Fibroblast of lung (primary cell): Measurements from ENCODE around the gene FHIT.

ENCODE experiments used
- CTCF ChIP-seq, 2 donors: IDR thresholded peaks in 1 of 2; conservative IDR thresholded peaks in 1 of 2; 1 replicate in 1 of 2; 2 replicates in 1 of 2; pipeline ENCODE4 v1.5.1; 2011 to 2012; ENCODE audit warnings: low read length in 2 of 2, control low read depth in 1 of 2, inconsistent platforms in 1 of 2, low read depth in 1 of 2, mild to moderate bottlenecking in 1 of 2
- EZH2 ChIP-seq: IDR thresholded peaks from 2 replicates; pipeline ENCODE4 v1.5.1; 2012; ENCODE audit warnings: low read length, control low read depth, mild to moderate bottlenecking; ENCODE audit errors: missing control alignments

- TF ChIP-seq CTCF (conservative IDR thresholded peaks at IDR 0.05 in 1 of 2, IDR thresholded peaks at IDR 0.05 in 1 of 2; ENCODE audit: low read depth in 1 of 2, low read length in 2 of 2) (no peak), EZH2 (no peak)
Measured at GRCh38 chr3:60513241-60513640, 738.0 kb downstream of the FHIT start.
